UCSD-AML1 (cell line): ENCODE measurements around the gene MAX.
A peak's percentile ranks its signal among the peaks of the same experiment; 100 is the strongest.

Experiments
- DNase-seq: peaks from one replicate; lab custom pipeline; 2025; ENCODE audit not compliant: unreplicated experiment; lab: John Stamatoyannopoulos, UW

MAX gene

GRCh38 chr14:65074449-65075150, 27.7 kb downstream of the MAX start:
- DNase-seq = no peak

GRCh38 chr14:65073605-65074201, 28.6 kb downstream of the MAX start:
- no peak for DNase-seq

- no peak for DNase-seq
Measured at GRCh38 chr14:65072937-65073336, 29.4 kb downstream of the MAX start.

- DNase-seq = no peak
Measured at GRCh38 chr14:65072256-65072655, 30.1 kb downstream of the MAX start.

- no peak for DNase-seq
Measured at GRCh38 chr14:65071544-65071943, 30.8 kb downstream of the MAX start.

- DNase-seq = no peak
Measured at GRCh38 chr14:65070471-65070976, 31.8 kb downstream of the MAX start.

- DNase-seq = no peak
Measured at GRCh38 chr14:65069874-65070413, 32.4 kb downstream of the MAX start.

GRCh38 chr14:65065719-65066118, 36.6 kb downstream of the MAX start:
- DNase-seq = no peak

- no peak for DNase-seq
Measured at GRCh38 chr14:65062096-65063075, 39.9 kb downstream of the MAX start.

GRCh38 chr14:65057695-65058094, 44.6 kb downstream of the MAX start:
- DNase-seq = no peak

- peak; percentile 92 for DNase-seq
Measured at GRCh38 chr14:65054471-65055085, 47.7 kb downstream of the MAX start.

- no peak for DNase-seq
Measured at GRCh38 chr14:65053466-65053865, 48.9 kb downstream of the MAX start.

GRCh38 chr14:65052832-65053231, 49.5 kb downstream of the MAX start:
- no peak for DNase-seq

GRCh38 chr14:65045709-65046108, 56.6 kb downstream of the MAX start:
- no peak for DNase-seq

GRCh38 chr14:65045006-65045405, 57.3 kb downstream of the MAX start:
- DNase-seq = no peak

- DNase-seq = peak; percentile 87
Measured at GRCh38 chr14:65044596-65044959, 57.7 kb downstream of the MAX start.

- DNase-seq = no peak
Measured at GRCh38 chr14:65043893-65044595, 58.3 kb downstream of the MAX start.

GRCh38 chr14:65042731-65043372, 59.5 kb downstream of the MAX start:
- DNase-seq = peak; percentile 78

GRCh38 chr14:65042296-65042695, 60.0 kb downstream of the MAX start:
- peak; percentile 78 for DNase-seq

GRCh38 chr14:65041434-65041915, 60.8 kb downstream of the MAX start:
- DNase-seq = no peak
